H9 (cell line): ENCODE data around the gene RINL. TPM values are rescaled to one million over a fixed set of nuclear protein-coding genes. Genes with fewer than 3 reads are reported as not detected.

Source experiments
- DNase-seq: peaks from one replicate; pipeline ENCODE4 v3.0.0-alpha.2; 2017
- H2AFZ ChIP-seq: one replicate; pipeline ENCODE4 v1.6.1; 2013; ENCODE audit warnings: mild to moderate bottlenecking, low read length, control low read depth, moderate library complexity
- H2AK5ac ChIP-seq: 2 replicates; pipeline ENCODE4 v1.6.1; 2013; ENCODE audit warnings: low read length, control low read depth, mixed read lengths; ENCODE audit not compliant: insufficient read length
- H2BK120ac ChIP-seq: one replicate; pipeline ENCODE4 v1.6.1; 2013; ENCODE audit warnings: low read depth, mild to moderate bottlenecking, low read length, control low read depth, inconsistent platforms; ENCODE audit not compliant: poor library complexity, severe bottlenecking
- H2BK12ac ChIP-seq: 2 replicates; pipeline ENCODE4 v1.6.1; 2013; ENCODE audit warnings: low read length, control low read depth, mixed read lengths, low read depth; ENCODE audit not compliant: insufficient read length
- H2BK15ac ChIP-seq: 2 replicates; pipeline ENCODE4 v1.6.1; 2013; ENCODE audit warnings: low read depth, low read length, control low read depth
- H2BK20ac ChIP-seq: one replicate; pipeline ENCODE4 v1.6.1; 2013; ENCODE audit warnings: low read depth, mild to moderate bottlenecking, low read length, control low read depth, inconsistent platforms; ENCODE audit not compliant: poor library complexity, severe bottlenecking
- H2BK5ac ChIP-seq: 2 replicates; pipeline ENCODE4 v1.6.1; 2013; ENCODE audit warnings: low read length, control low read depth, mixed read lengths; ENCODE audit not compliant: insufficient read length
- H3K14ac ChIP-seq: 2 replicates; pipeline ENCODE4 v1.6.1; 2013; ENCODE audit warnings: low read length, control low read depth; ENCODE audit not compliant: insufficient read depth
- H3K18ac ChIP-seq: 2 replicates; pipeline ENCODE4 v1.6.1; 2013; ENCODE audit warnings: low read depth, mild to moderate bottlenecking, mixed read lengths, low read length, control low read depth; ENCODE audit not compliant: insufficient read length
- H3K23ac ChIP-seq: 2 replicates; pipeline ENCODE4 v1.6.1; 2013; ENCODE audit warnings: low read length, control low read depth, mixed read lengths, low read depth; ENCODE audit not compliant: insufficient read length
- H3K23me2 ChIP-seq: 2 replicates; pipeline ENCODE4 v1.6.1; 2013; ENCODE audit warnings: low read depth, mild to moderate bottlenecking, mixed read lengths, low read length, control low read depth; ENCODE audit not compliant: insufficient read length, poor library complexity, severe bottlenecking
- H3K27ac ChIP-seq: 2 replicates; pipeline ENCODE4 v1.5.1; 2013; ENCODE audit warnings: low read length, control low read depth, mixed read lengths, low read depth; ENCODE audit not compliant: insufficient read length
- H3K27me3 ChIP-seq: 2 replicates; pipeline ENCODE4 v1.6.1; 2013; ENCODE audit warnings: low read length, control low read depth, inconsistent platforms; ENCODE audit not compliant: insufficient read depth
- H3K4ac ChIP-seq: 2 replicates; pipeline ENCODE4 v1.6.1; 2013; ENCODE audit warnings: low read depth, mild to moderate bottlenecking, control low read depth, inconsistent platforms, low read length, moderate library complexity
- H3K4me1 ChIP-seq: 2 replicates; pipeline ENCODE4 v1.6.1; 2013; ENCODE audit warnings: low read length, control low read depth, inconsistent platforms; ENCODE audit not compliant: insufficient read depth
- H3K4me2 ChIP-seq: 2 replicates; pipeline ENCODE4 v1.6.1; 2013; ENCODE audit warnings: low read length, control low read depth, mixed read lengths; ENCODE audit not compliant: insufficient read length, insufficient read depth
- H3K56ac ChIP-seq: 2 replicates; pipeline ENCODE4 v1.6.1; 2013; ENCODE audit warnings: low read depth, mild to moderate bottlenecking, mixed read lengths, low read length, control low read depth; ENCODE audit not compliant: insufficient read length
- H3K79me1 ChIP-seq: 2 replicates; pipeline ENCODE4 v1.6.1; 2013; ENCODE audit warnings: low read depth, mild to moderate bottlenecking, moderate library complexity, low read length, control low read depth, inconsistent platforms; ENCODE audit not compliant: insufficient read depth, poor library complexity, severe bottlenecking
- H3K79me2 ChIP-seq: 2 replicates; pipeline ENCODE4 v1.6.1; 2013; ENCODE audit warnings: low read length, control low read depth, inconsistent platforms; ENCODE audit not compliant: insufficient read depth
- H3K9ac ChIP-seq: 2 replicates; pipeline ENCODE4 v1.6.1; 2013; ENCODE audit warnings: low read length, control low read depth, mixed read lengths; ENCODE audit not compliant: insufficient read length; ENCODE audit errors: extremely low read depth
- H3K9me3 ChIP-seq: one replicate; pipeline ENCODE4 v1.6.1; 2013; ENCODE audit warnings: low read depth, low read length, inconsistent platforms; ENCODE audit not compliant: control insufficient read depth
- H3T11ph ChIP-seq: one replicate; pipeline ENCODE4 v1.6.1; 2013; ENCODE audit warnings: mild to moderate bottlenecking, low read length, control low read depth, inconsistent platforms
- H4K20me1 ChIP-seq: one replicate; pipeline ENCODE4 v1.6.1; 2013; ENCODE audit not compliant: control insufficient read depth, insufficient read length, insufficient read depth
- H4K5ac ChIP-seq: 2 replicates; pipeline ENCODE4 v1.6.1; 2013; ENCODE audit warnings: low read depth, mild to moderate bottlenecking, mixed read lengths, low read length, control low read depth; ENCODE audit not compliant: insufficient read length
- H4K8ac ChIP-seq: replicated peaks from 2 replicates; pipeline ENCODE4 v1.6.1; 2013; ENCODE audit warnings: low read length, control low read depth, mixed read lengths, low read depth; ENCODE audit not compliant: insufficient read length
- H4K91ac ChIP-seq: 2 replicates; pipeline ENCODE4 v1.6.1; 2013; ENCODE audit warnings: low read depth, mild to moderate bottlenecking, moderate library complexity, mixed read lengths, low read length, control low read depth; ENCODE audit not compliant: insufficient read length
- H3K27ac Mint-ChIP-seq, 3 experiments: 2 replicates in 2 of 3; 3 replicates in 1 of 3; pipeline ENCODE4 v1.8.0; 2020 to 2021; ENCODE audit warnings: mixed read lengths in 3 of 3, mild to moderate bottlenecking in 1 of 3, moderate library complexity in 1 of 3
- H3K27me3 Mint-ChIP-seq: 2 replicates; pipeline ENCODE4 v1.8.0; 2021; ENCODE audit warnings: low read depth, mild to moderate bottlenecking, moderate library complexity, mixed read lengths
- H3K36me3 Mint-ChIP-seq, 3 experiments: 2 replicates in 2 of 3; 3 replicates in 1 of 3; pipeline ENCODE4 v1.8.0; 2020 to 2021; ENCODE audit warnings: low read depth in 3 of 3, mixed read lengths in 3 of 3; ENCODE audit not compliant: insufficient read depth in 1 of 3
- H3K4me1 Mint-ChIP-seq, 2 experiments: 2 replicates each; pipeline ENCODE4 v1.8.0; 2020; ENCODE audit warnings: mixed read lengths in 2 of 2
- H3K4me3 Mint-ChIP-seq, 2 experiments: 2 replicates in 1 of 2; 3 replicates in 1 of 2; pipeline ENCODE4 v1.8.0; 2020 to 2021; ENCODE audit warnings: mild to moderate bottlenecking in 2 of 2, mixed read lengths in 2 of 2, moderate library complexity in 1 of 2
- H3K9me3 Mint-ChIP-seq, 2 experiments: 2 replicates in 1 of 2; 3 replicates in 1 of 2; pipeline ENCODE4 v1.8.0; 2020; ENCODE audit warnings: mild to moderate bottlenecking in 2 of 2, mixed read lengths in 2 of 2, moderate library complexity in 1 of 2
- WGBS: extraction: QIAGEN DNeasy Blood & Tissue Kit; methylation state at CpG from one replicate; pipeline ENCODE4 v1.1.7; 2013; ENCODE audit warnings: missing lambda C conversion rate, low lambda C conversion rate, mixed read lengths; ENCODE audit not compliant: insufficient read length; ENCODE audit errors: extremely low coverage; 5-methylcytosine and 5-hydroxymethylcytosine counted together
- total RNA-seq: library from RNA; stranded (reverse); gene quantifications from 2 replicates; pipeline ENCODE4 v1.2.1, GENCODE V29; 2021
- TF ChIP-seq, protein P1 (sequence below): fragments of 200-600 bp; sonication (generic); conservative IDR thresholded peaks from 3 replicates; pipeline ENCODE4 v1.8.0; 2021; ENCODE audit warnings: antibody characterized with exemption, mild to moderate bottlenecking

Gene RINL
- total RNA-seq, 1 experiment from 2014 or later, result 6.4 TPM

DNA sequence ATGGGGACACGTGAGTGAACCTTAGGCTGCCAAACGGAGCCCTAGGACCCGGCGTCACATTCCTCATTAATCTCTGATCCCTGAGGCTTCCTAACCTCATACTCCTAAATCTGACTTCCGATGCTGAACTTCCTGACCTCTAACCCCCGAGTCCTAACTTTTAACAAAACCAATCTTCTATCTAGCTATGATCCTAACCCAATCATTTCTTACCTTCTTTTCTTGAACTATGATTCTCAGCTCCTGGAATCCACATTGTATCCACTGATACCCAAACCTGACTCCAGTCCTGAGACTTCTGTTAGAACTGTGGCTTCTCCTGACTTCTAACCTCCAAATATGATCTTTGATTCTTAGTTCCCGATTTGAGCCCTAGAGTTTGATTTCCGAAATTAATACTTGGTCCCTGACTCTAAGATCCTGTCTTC is 22.1 kb upstream of the RINL start:
- no CpG with 5 or more reads among the region's 8 CpGs for WGBS

More for the DNA sequence above, 22.1 kb upstream of the RINL start:
- Histone ChIP-seq H3K79me1 (no peaks in the 10 kb centered on the region), H2AK5ac (no peak overlapping the region), H3K23ac (no peak overlapping the region), H3K27me3 (no peaks in the 10 kb centered on the region), H3K27ac (no peak overlapping the region), H4K91ac (no peak overlapping the region), H3K23me2 (no peaks in the 10 kb centered on the region), H3K4me2 (peak overlapping the region; percentile 76), H3K79me2 (no peaks in the 10 kb centered on the region), H4K5ac (no peak overlapping the region), H3K14ac (peak overlapping the region; percentile 95), H3K4me1 (peaks cover 2% of the 10 kb centered on the region; the same call in 1 of the 2 replicates), H2BK5ac (no peak overlapping the region), H2BK15ac (no peak overlapping the region), H4K20me1 (no peaks in the 10 kb centered on the region), H3T11ph (no peak overlapping the region), H2BK120ac (no peak overlapping the region), H3K18ac (peak overlapping the region; percentile 92), H3K9ac (peak overlapping the region; percentile 74), H4K8ac (no peak overlapping the region), H3K56ac (no peak overlapping the region), H2BK12ac (no peak overlapping the region), H2BK20ac (no peak overlapping the region), H3K4ac (no peak overlapping the region), H2AFZ (no peak overlapping the region), H3K9me3 (no peaks in the 10 kb centered on the region)
- H3K36me3 Mint-ChIP-seq, result peaks cover 2 to 15% (median 11%) of the 10 kb centered on the region in 3 experiments; a peak in 6 of 7 replicates
- peaks cover 15% of the 10 kb centered on the region for H3K27me3 Mint-ChIP-seq
- peaks cover 0 to 3% of the 10 kb centered on the region in 2 experiments; a peak in 1 of 5 replicates for H3K9me3 Mint-ChIP-seq
- TF ChIP-seq, protein P1, sequence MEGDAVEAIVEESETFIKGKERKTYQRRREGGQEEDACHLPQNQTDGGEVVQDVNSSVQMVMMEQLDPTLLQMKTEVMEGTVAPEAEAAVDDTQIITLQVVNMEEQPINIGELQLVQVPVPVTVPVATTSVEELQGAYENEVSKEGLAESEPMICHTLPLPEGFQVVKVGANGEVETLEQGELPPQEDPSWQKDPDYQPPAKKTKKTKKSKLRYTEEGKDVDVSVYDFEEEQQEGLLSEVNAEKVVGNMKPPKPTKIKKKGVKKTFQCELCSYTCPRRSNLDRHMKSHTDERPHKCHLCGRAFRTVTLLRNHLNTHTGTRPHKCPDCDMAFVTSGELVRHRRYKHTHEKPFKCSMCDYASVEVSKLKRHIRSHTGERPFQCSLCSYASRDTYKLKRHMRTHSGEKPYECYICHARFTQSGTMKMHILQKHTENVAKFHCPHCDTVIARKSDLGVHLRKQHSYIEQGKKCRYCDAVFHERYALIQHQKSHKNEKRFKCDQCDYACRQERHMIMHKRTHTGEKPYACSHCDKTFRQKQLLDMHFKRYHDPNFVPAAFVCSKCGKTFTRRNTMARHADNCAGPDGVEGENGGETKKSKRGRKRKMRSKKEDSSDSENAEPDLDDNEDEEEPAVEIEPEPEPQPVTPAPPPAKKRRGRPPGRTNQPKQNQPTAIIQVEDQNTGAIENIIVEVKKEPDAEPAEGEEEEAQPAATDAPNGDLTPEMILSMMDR, result no peak
- peaks cover 15 to 18% of the 10 kb centered on the region in 2 experiments for H3K4me1 Mint-ChIP-seq
- DNase-seq, result no peak
- peak overlapping the region; percentile 17 to 97 (median 88); a peak in 6 of 7 replicates for H3K27ac Mint-ChIP-seq
- peak overlapping the region; percentile 81 to 86 for H3K4me3 Mint-ChIP-seq
